ENCODE data around the gene GRAMD1B. TPM values are rescaled to one million over a fixed set of nuclear protein-coding genes. Genes with fewer than 3 reads are reported as not detected.

The GRAMD1B gene
- total and polyA plus RNA-seq, 2 experiments from 2014 or later, result 15.5 to 81.5 TPM

GRCh38 chr11:123483466-123483865, 53.4 kb downstream of the GRAMD1B start:
- peak in 1 of 2 donors; percentile 52 for DNase-seq (ENCODE audit: low read depth in 1 of 2, low spot score in 1 of 2)
- Histone ChIP-seq H3K36me3 (no peaks in the 10 kb centered on the region), H3K4me1 (ENCODE audit: low read depth) (peaks cover 7% of the 10 kb centered on the region), H3K27me3 (no peaks in the 10 kb centered on the region), H3K9me3 (ENCODE audit: low read depth) (no peaks in the 10 kb centered on the region), H3K4me3 (no peak overlapping the region), H3K27ac (peak overlapping the region; percentile 16)
- no peak for TF ChIP-seq CTCF (IDR thresholded peaks at IDR 0.05; ENCODE audit: low read depth, low read length)

GRCh38 chr11:123484448-123484847, 54.4 kb downstream of the GRAMD1B start:
- Histone ChIP-seq H3K36me3 (no peaks in the 10 kb centered on the region), H3K27ac (no peak overlapping the region), H3K4me3 (no peak overlapping the region), H3K9me3 (ENCODE audit: low read depth) (no peaks in the 10 kb centered on the region), H3K4me1 (ENCODE audit: low read depth) (peaks cover 7% of the 10 kb centered on the region), H3K27me3 (no peaks in the 10 kb centered on the region)
- DNase-seq (ENCODE audit: low read depth in 1 of 2, low spot score in 1 of 2), result no peak
- TF ChIP-seq CTCF (IDR thresholded peaks at IDR 0.05; ENCODE audit: low read depth, low read length), result no peak

- DNase-seq (ENCODE audit: low read depth in 1 of 2, low spot score in 1 of 2), result no peak
- TF ChIP-seq CTCF (IDR thresholded peaks at IDR 0.05; ENCODE audit: low read depth, low read length), result no peak
- Histone ChIP-seq H3K9me3 (ENCODE audit: low read depth) (no peaks in the 10 kb centered on the region), H3K4me3 (no peak overlapping the region), H3K4me1 (ENCODE audit: low read depth) (peaks cover 7% of the 10 kb centered on the region), H3K36me3 (no peaks in the 10 kb centered on the region), H3K27me3 (no peaks in the 10 kb centered on the region), H3K27ac (no peak overlapping the region)
Observed at GRCh38 chr11:123487157-123487744, 57.2 kb downstream of the GRAMD1B start.

GRCh38 chr11:123490527-123490926, 60.5 kb downstream of the GRAMD1B start:
- H3K9me3 ChIP-seq (ENCODE audit: low read depth), result no peaks in the 10 kb centered on the region
- no peak for DNase-seq (ENCODE audit: low read depth in 1 of 2, low spot score in 1 of 2)
- no peak for TF ChIP-seq CTCF (IDR thresholded peaks at IDR 0.05; ENCODE audit: low read depth, low read length)

GRCh38 chr11:123491241-123491640, 61.2 kb downstream of the GRAMD1B start:
- Histone ChIP-seq H3K27me3 (no peaks in the 10 kb centered on the region), H3K4me3 (no peak overlapping the region), H3K9me3 (ENCODE audit: low read depth) (no peaks in the 10 kb centered on the region), H3K36me3 (no peaks in the 10 kb centered on the region), H3K27ac (no peak overlapping the region), H3K4me1 (ENCODE audit: low read depth) (peaks cover 30% of the 10 kb centered on the region)
- no peak for TF ChIP-seq CTCF (IDR thresholded peaks at IDR 0.05; ENCODE audit: low read depth, low read length)
- DNase-seq (ENCODE audit: low read depth in 1 of 2, low spot score in 1 of 2), result no peak

More at GRCh38 chr11:123490527-123490926, 60.5 kb downstream of the GRAMD1B start:
- H3K27ac ChIP-seq, result no peak overlapping the region
- no peaks in the 10 kb centered on the region for H3K36me3 ChIP-seq
- peaks cover 25% of the 10 kb centered on the region for H3K4me1 ChIP-seq (ENCODE audit: low read depth)
- H3K4me3 ChIP-seq, result no peak overlapping the region
- no peaks in the 10 kb centered on the region for H3K27me3 ChIP-seq

Data from cardiac muscle cell (in vitro differentiated cells and primary cell).